Measurements from ENCODE around the gene TMEM259.

Gene TMEM259

GRCh38 chr19:982567-983170, 38.3 kb downstream of the TMEM259 start:
- peak; percentile 83 for DNase-seq

DNA sequence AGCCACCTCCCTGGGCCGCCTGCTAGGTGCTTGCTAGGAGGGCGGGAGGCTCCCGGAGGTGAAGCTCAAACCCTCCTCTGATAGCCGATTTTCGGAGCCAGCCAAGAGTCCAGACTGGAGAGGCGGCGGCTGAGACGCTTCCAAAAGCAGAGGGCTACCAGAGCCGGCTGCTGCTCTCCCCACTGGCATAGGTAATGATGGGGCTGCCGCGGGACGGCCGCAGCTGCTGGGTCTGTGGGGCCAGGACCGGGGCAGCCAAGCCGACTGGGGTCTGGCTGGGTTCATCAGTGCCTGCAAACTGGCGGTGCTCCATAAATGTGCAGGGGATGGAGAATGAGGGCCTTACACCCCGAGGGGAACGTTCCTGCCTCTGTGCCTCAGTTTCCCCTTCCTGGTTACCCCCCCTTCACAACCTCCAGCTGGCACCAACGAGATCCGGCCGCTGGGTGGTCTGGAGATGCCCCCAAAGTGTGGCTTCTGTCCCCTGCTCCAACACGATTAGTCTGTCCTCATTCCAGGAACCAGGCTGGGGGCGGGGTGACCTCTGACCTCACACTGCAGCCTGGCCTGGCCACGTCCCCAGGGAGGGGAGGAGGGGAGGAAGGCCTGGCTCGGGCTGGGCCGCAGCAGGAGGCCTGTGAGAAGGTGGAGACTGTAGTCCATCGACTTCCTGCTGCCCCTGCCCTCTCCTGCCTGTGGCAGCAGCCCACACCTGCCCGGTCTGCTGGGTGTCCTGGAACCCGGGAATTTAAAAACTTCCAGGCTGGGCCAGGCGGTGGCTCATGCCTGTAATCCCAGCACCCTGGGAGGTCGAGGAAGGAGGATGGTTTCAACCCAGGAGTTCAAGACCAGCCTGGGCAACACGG, 40.6 kb downstream of the TMEM259 start:
- no peak for DNase-seq

DNA sequence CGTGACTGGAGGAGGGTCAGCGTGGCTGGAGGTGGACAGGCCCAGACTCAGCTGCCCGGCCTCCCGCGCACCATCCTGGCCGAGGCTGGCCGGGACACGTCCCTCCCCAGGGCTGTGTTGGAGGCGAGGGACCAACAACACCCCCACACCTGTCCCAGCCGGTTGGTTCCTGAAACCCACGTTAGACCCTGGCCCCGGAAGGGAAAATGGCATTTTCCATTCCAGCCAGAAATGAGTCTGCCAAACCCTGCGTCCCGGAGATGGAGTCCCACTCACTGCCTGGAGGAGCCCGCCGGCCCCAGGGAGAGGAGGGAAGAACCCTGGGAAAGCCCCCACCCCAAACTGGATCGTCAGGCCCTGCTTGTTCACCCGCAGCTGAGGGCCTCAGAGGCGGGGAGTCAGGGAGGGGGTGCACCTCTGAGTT, 41.6 kb downstream of the TMEM259 start:
- DNase-seq, result no peak

DNA sequence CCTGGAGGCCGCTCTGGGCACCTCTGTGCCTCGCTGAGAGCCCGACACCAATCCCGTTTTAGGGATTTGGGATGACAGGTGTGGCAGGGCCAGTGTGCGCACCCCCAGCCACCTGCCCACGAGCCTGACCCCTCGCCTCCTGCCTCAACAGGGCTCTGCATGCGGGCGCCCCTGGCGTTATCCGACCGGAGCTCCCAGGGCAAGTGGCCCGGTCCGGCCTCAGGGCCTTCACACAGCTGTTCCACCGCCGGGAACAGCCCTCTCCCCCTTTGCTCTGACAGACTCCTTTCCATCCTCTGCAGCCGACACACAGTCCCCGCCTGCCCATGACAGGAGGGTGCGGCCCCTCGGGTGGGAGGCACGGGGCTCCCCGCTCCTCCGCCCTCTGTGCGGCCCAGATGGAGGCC, 43.9 kb downstream of the TMEM259 start:
- no peak for DNase-seq

DNA sequence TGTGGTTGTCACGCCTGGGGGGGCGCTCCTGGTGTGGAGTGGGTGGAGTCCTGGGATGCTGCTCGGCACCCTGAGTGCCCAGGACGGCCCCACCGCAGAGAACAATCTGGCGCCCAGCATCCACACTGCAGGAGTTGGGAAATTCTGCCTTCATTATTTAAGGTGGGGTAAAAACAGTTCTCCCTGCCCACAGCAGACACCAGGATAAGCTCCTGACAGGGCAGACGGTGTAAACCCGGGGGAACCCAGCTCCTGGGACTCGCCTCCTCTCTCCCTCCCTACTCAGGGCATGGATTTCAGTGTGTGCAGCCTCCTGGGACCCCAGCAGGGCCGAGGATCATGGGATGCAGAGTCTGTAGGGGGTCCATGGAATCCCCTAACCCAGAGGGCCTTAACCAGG, 44.4 kb downstream of the TMEM259 start:
- no peak for DNase-seq

DNA sequence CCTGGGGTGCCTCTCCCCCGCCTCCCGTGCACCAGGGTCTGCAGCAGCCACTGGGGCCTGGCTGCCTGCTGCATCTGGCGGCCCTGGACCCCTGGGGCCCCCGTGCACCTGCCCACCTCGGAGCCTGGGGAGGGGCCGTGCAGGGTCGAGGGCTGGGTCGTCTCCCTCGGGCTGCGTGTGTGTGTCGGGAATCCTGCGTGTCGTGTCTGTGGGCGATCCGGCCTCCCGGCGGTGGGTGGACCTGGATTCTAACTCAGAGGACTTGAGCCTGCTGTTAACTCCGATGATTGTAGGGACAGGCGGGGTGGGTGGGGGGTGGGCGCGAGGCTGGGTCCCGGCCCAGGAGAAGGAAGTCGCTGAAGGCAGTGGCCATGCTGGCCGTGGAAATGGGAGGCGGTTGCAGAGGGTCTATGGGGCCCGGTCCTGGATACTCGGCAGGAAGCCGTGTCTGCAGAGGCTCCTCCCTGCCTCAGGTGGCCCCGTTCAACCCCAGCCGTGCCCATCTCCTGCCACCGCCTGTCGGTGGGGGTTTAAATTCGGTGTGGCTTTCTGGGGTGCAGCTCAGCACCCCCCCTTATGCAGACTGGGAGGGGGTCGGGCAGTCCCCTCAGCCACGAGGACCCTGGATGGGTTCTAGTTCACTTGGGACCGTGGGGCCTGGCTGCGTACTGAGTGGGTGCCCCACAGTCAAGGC, 46.2 kb downstream of the TMEM259 start:
- DNase-seq, result no peak

GRCh38 chr19:973726-974563, 47.0 kb downstream of the TMEM259 start:
- no peak for DNase-seq

DNA sequence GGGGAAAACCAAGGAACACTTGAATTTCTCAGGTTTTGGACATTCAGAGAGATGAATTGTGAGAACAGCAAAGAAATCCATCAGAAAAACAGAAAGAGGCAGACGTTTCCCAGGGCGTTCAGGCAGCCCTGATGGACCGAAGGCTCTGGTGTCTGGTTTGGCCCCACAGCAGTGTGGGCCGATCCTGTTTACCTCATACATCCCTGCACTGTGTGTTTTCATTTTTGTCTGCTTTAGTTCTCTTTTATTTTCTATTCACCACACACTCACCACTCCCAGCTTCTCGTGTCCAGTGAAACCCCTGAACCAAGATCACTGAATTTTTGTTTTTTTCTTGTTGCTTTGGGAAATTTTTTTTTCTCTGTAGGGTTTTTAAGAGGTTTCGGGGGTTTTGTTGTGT, 48.6 kb downstream of the TMEM259 start:
- DNase-seq, result no peak

- DNase-seq, result no peak
Observed at GRCh38 chr19:971795-972194, 49.1 kb downstream of the TMEM259 start.

GRCh38 chr19:970695-971094, 50.2 kb downstream of the TMEM259 start:
- DNase-seq, result no peak

- no peak for DNase-seq
Observed at GRCh38 chr19:966485-967088, 54.3 kb downstream of the TMEM259 start.

GRCh38 chr19:964761-965694, 55.9 kb downstream of the TMEM259 start:
- DNase-seq, result no peak

- no peak for DNase-seq
Observed at GRCh38 chr19:964116-964520, 56.8 kb downstream of the TMEM259 start.

- no peak for DNase-seq
Observed at GRCh38 chr19:963486-963951, 57.4 kb downstream of the TMEM259 start.

- DNase-seq, result no peak
Observed at GRCh38 chr19:962683-963400, 58.1 kb downstream of the TMEM259 start.

GRCh38 chr19:961866-962620, 58.9 kb downstream of the TMEM259 start:
- no peak for DNase-seq

- DNase-seq, result no peak
Observed at GRCh38 chr19:960601-960938, 60.4 kb downstream of the TMEM259 start.

- DNase-seq, result no peak
Observed at GRCh38 chr19:960020-960419, 60.9 kb downstream of the TMEM259 start.
